GM19238 (cell line): ENCODE data around the gene LAMB4.

Experiments used
- DNase-seq: peaks from one replicate; pipeline ENCODE4 v3.0.0; 2011; ENCODE audit warnings: low spot score; ENCODE audit not compliant: insufficient read length

LAMB4 gene

GRCh38 chr7:108112683-108113082 lies 17.5 kb downstream of the LAMB4 start:
- DNase-seq = no peak

- no peak for DNase-seq
Observed at GRCh38 chr7:108109221-108109908, 20.8 kb downstream of the LAMB4 start.

- no peak for DNase-seq
Observed at GRCh38 chr7:108108131-108108530, 22.0 kb downstream of the LAMB4 start.

GRCh38 chr7:108104324-108104723 lies 25.8 kb downstream of the LAMB4 start:
- no peak for DNase-seq

GRCh38 chr7:108103558-108104298 lies 26.4 kb downstream of the LAMB4 start:
- DNase-seq = no peak

GRCh38 chr7:108102671-108103312 lies 27.4 kb downstream of the LAMB4 start:
- DNase-seq = no peak

- DNase-seq = no peak
Observed at GRCh38 chr7:108101759-108102158, 28.4 kb downstream of the LAMB4 start.

- no peak for DNase-seq
Observed at GRCh38 chr7:108099713-108100112, 30.4 kb downstream of the LAMB4 start.

- no peak for DNase-seq
Observed at GRCh38 chr7:108097703-108098102, 32.5 kb downstream of the LAMB4 start.

- no peak for DNase-seq
Observed at GRCh38 chr7:108096996-108097395, 33.2 kb downstream of the LAMB4 start.

- DNase-seq = no peak
Observed at GRCh38 chr7:108094933-108095710, 35.0 kb downstream of the LAMB4 start.

GRCh38 chr7:108094346-108094745 lies 35.8 kb downstream of the LAMB4 start:
- no peak for DNase-seq

GRCh38 chr7:108093851-108094331 lies 36.3 kb downstream of the LAMB4 start:
- no peak for DNase-seq

- DNase-seq = no peak
Observed at GRCh38 chr7:108093341-108093740, 36.8 kb downstream of the LAMB4 start.

- no peak for DNase-seq
Observed at GRCh38 chr7:108091461-108091831, 38.7 kb downstream of the LAMB4 start.

- DNase-seq = no peak
Observed at GRCh38 chr7:108090791-108091460, 39.2 kb downstream of the LAMB4 start.

GRCh38 chr7:108089381-108089780 lies 40.8 kb downstream of the LAMB4 start:
- no peak for DNase-seq

GRCh38 chr7:108088729-108089128 lies 41.4 kb downstream of the LAMB4 start:
- DNase-seq = no peak

GRCh38 chr7:108087778-108088177 lies 42.4 kb downstream of the LAMB4 start:
- no peak for DNase-seq

- DNase-seq = no peak
Observed at GRCh38 chr7:108086962-108087361, 43.2 kb downstream of the LAMB4 start.

- DNase-seq = no peak
Observed at GRCh38 chr7:108086546-108086945, 43.6 kb downstream of the LAMB4 start.
